DMS53 (cell line): ENCODE measurements around the gene COG7.

Experiments used
- DNase-seq: peaks from one replicate; lab custom pipeline; 2025; lab: John Stamatoyannopoulos, UW

The COG7 gene

DNA sequence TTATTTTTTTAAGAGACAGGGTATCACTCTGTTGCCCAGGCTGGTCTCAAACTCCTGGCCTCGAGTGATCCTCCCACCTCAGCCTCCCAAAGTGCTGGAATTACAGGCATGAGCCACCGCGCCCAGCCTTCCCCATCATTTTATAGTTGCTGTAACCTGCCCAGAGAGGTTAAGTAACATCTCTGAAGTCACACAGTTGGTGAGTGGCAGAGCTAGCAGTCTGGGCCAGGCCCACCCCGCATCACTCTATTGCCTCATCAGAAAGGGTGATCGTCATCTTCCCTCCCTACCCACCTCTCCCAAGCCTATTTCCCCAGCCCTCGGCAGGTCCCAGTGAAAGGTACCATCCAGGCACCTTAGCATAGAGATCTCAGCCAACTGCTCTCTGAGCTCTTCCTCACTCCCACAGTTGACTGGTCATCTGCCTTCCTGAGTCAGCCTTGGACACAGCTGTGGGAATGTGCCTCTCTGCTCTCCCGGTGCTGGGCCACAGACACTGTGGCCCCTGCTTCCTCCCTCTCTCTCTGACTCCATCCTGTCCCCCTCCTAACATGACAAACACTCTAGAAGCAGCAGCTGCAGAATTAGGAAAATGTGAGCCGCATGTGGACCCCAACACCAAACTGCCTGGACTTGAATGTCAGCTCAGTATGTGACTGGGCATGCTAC lies 93.8 kb downstream of the COG7 start:
- DNase-seq: peak; percentile 11

- peak; percentile 73 for DNase-seq
Measured at GRCh38 chr16:23357761-23358290, 95.2 kb downstream of the COG7 start.

GRCh38 chr16:23356941-23357340 lies 96.0 kb downstream of the COG7 start:
- no peak for DNase-seq

GRCh38 chr16:23355106-23355670 lies 97.8 kb downstream of the COG7 start:
- no peak for DNase-seq

DNA sequence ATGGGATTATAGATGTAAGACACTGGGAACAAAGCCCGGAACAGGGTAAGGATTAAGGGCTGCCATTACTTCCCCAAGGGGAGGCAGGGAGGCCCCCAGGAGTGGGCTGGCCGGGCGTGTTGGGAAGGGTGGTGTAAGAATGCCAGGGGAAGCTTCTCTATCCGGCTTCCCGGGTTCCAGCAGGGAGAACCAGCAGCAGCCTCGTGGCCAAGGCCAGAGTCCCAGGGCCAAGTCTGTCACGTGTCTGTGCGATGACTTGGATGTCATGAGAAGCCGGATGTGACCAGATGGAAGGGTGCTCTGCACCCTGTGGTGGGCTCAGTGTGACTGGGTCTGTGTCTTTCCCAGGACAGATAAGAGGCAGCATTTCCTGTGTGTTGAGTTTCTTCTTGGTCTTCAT lies 98.7 kb downstream of the COG7 start:
- DNase-seq: no peak

- no peak for DNase-seq
Measured at GRCh38 chr16:23353440-23353839, 99.5 kb downstream of the COG7 start.

- DNase-seq: peak; percentile 36
Measured at GRCh38 chr16:23351360-23351759, 101.6 kb downstream of the COG7 start.

GRCh38 chr16:23348579-23349469 lies 104.2 kb downstream of the COG7 start:
- DNase-seq: no peak

GRCh38 chr16:23345237-23345636 lies 107.8 kb downstream of the COG7 start:
- no peak for DNase-seq

DNA sequence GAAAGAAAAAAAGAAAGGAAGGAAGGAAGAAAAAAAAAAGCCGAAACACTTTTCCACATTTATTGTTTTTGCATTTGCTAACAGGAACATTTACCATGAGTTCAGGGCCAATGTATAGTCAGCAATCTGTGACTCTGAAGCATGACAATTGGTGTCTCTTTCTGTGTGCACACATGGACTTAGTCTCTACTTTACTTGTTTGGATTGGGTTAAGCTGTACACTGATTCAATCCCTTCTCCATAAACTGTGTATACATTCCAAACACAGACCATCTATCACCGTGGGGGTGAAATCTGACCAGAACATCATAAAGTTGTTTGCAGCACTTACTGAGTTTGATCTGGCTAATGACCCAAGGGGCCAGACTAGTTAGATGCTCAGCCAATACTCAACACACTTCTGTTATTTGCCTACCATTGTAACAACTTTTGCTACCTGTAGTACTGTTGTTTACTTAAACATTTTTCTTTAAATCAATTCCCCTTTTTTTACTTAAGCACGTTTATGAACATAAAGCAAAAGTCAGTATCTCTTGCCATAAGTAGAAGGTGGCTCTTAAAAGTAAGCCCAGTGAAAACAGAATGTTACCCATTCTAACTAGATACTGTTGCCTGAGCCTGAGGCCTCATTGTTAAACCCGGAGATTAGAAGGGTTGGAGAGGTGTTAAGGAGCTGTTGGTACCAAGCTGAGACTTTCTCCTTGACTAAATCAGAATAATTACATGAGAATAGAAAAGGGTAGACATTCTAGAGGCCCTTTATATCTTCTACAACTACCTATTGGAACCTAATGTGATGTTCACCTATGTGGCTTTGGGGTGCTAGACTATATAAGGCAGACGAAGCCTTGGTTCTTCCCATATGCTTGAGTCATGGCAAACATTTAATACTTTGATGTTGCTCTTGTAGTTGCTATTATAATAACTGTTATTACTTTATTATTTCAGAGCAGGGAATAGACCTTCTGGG lies 109.1 kb downstream of the COG7 start:
- no peak for DNase-seq

- DNase-seq: no peak
Measured at GRCh38 chr16:23342083-23342640, 110.8 kb downstream of the COG7 start.

- DNase-seq: no peak
Measured at GRCh38 chr16:23339787-23340186, 113.2 kb downstream of the COG7 start.
